DMS 273 (cell line): Measurements from ENCODE around the gene PFDN2.

Experiments
- DNase-seq: peaks from one replicate; lab custom pipeline; 2025; ENCODE audit not compliant: unreplicated experiment; lab: John Stamatoyannopoulos, UW

PFDN2 gene

GRCh38 chr1:161061419-161061818 lies 56.4 kb downstream of the PFDN2 start:
- no peak for DNase-seq

- no peak for DNase-seq
Observed at GRCh38 chr1:161059293-161059692, 58.5 kb downstream of the PFDN2 start.

- no peak for DNase-seq
Observed at GRCh38 chr1:161054805-161055204, 63.0 kb downstream of the PFDN2 start.

GRCh38 chr1:161054232-161054631 lies 63.6 kb downstream of the PFDN2 start:
- DNase-seq = no peak

- DNase-seq = no peak
Observed at GRCh38 chr1:161052899-161053298, 64.9 kb downstream of the PFDN2 start.

GRCh38 chr1:161051219-161051618 lies 66.6 kb downstream of the PFDN2 start:
- DNase-seq = no peak
